Stimulated activated CD8-positive, alpha-beta memory T cell treated with anti-CD3 and anti-CD28 coated beads, Interleukin-15, amount 100 ng/mL, for 4 hours (primary cell): ENCODE measurements around the gene PI4K2B.
"Not testable (repeated sequence)": the region's sequence is repeated elsewhere in the genome, so short reads cannot be mapped to it uniquely, and the experiment has no call there.

Source experiments
- DNase-seq, 2 donors: peaks; one replicate each; pipeline ENCODE4 v3.0.0-alpha.2; 2020; ENCODE audit warnings: low read depth in 2 of 2

Gene PI4K2B

GRCh38 chr4:25306518-25307057 lies 72.8 kb downstream of the PI4K2B start:
- no peak for DNase-seq

DNA sequence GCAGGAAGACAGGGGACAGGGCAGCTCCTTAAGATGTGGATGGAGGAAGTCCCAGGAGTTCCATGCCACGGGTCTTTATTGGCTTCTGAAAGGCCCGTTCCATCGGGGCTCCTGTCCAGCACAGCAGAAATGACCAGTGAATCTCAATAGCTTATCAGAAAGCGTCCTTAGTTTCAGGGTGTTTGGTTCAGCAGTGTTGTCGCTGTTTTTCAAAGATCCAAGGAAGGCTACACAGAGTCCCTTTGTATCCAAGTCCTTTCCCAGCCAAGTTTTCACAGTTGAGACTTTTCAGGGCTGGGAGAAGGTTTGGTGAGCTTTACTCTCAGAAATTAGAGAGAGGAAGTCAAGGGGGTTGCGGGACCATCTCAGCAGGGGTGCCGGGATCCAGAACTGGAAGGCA lies 73.8 kb downstream of the PI4K2B start:
- no peak for DNase-seq

DNA sequence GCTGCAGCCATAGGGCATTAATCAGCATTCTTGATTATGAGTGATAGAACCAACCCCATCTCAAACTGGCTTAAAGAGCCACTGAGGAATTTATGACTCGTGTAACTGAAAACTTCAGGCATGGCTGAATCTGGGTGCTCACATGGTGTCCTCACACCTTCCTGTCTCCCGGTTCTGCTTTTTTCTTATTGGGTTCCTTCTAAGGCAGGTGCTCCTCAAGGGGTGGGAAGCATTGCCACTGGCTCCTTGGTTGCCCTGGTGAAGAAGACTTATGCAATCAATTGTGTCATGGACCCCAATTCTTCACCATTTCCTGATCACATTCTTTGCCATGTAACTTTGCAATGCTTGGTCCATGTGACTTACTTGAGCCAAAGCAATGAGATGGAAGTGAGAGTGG lies 74.5 kb downstream of the PI4K2B start:
- no peak for DNase-seq

DNA sequence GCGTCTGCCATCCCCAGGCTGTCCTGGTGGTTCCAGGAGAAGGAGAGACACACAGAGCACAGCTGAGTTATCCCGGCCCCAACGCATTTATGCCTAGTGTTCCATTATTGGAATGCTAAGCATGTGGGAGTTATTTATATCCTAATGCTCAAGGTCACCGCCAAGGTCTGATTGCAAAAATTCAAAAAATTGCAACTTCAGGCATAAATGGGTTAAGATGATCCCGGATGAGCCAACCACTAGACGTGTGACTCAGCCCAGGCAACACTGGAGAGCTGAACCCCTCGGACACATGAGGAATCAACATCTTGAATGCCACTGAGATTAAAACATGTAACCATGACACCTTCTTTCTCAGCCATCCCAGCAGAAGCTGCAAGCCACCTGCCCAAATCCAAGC lies 74.9 kb downstream of the PI4K2B start:
- DNase-seq = no peak

- no peak for DNase-seq
These were observed 76.4 kb downstream of the PI4K2B start for GRCh38 chr4:25310066-25310802.

DNA sequence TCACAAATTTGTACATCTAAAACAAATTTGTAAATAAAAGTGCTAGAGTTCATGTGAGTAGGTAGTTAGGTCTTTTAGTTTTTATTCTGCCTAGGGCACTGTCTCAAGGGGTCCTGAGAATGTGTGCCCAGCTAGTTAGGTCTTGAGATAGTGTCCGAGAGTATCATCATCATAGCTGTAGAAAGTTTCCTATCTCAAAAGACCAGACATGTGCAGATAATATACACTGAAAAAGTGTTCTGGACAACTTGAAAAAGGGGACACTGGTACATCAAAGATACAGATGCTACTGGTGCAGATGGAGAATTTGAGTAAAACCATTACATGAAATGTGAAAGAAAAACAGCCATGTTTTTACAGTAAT lies 77.0 kb downstream of the PI4K2B start:
- no peak for DNase-seq

DNA sequence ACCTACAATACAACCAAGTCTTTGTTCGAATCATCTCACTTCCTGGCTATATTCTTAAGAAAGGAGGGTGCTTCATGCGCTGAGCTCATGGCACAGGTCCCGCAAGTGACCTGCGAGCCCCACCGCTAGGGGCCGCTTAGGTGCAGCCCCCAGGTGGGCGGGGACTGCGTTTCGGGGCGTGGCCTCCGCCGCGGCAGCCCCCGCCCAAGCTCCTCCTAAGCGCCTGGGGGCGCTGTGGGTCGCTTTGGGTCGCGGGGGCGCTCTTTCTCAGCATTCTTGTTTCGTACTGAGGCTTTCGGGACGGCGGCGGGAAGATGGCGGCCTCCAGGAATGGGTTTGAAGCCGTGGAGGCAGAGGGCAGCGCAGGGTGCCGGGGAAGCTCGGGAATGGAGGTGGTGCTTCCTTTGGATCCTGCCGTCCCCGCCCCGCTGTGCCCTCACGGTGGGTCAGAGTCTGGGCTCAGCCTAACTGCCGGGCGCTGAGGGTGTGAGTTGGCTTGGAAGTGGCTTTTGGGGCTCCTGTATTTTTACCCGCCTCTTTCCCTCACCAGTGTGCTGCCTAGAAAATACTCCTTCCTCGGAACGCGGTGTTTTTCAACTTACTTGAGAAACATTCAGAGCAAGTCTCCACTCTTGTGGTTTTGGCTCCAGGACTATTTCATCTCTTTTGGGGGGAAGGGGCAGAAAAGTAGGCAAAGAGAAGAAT lies 78.8 kb downstream of the PI4K2B start, which contains the start of gene ZCCHC4:
Gene ZCCHC4, plus strand, starts transcription at position 279 of the 705 bp plus-strand sequence. Its CDS starts 36 bp downstream, at position 315.
- peak; percentile 76 to 82 for DNase-seq

- DNase-seq = no peak
These were observed 79.5 kb downstream of the PI4K2B start for GRCh38 chr4:25313201-25313895.

DNA sequence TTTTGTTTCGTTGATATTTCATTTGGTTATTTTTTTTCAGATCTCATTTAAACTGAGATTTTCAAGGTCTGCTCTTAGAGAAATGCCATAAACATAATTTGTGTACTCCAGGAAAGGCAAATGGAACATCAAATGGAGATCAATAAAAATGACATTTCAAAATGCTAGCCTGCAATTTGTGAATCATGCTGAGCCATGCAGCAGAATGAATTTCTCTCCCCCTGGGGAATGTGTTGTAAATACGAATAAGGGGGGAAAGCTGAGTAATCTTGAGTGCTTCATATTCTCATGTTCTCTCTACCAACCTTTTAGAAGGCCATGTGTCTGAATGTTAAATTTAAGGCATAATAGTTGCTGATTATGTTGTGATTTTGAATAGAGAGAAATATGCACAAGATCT lies 86.5 kb downstream of the PI4K2B start:
- no peak for DNase-seq

DNA sequence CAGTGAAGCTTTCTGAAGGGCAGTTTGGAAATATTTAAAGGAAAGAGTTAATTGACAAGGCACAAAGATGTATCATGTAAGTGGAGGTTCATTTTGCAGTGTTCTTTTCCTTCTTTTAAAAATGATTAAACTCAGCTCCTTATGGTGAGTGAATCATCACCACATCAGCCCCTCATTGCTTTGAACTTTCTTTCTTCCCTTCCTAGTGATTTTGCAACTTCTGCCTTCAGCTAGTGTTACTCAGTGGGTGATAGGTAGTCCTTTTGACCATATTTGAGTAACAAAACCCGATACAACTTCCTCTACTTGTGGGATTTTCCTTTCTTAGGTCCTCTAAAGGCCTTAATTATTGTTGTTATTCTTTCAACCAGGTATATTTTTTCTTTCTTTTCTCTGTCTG lies 86.9 kb downstream of the PI4K2B start:
- no peak for DNase-seq

GRCh38 chr4:25321703-25322102 lies 87.9 kb downstream of the PI4K2B start:
- no peak for DNase-seq

- DNase-seq = not testable (repeated sequence)
These were observed 94.6 kb downstream of the PI4K2B start for GRCh38 chr4:25328463-25328862.
